ENCODE results near the gene THEMIS.

The THEMIS gene

GRCh38 chr6:127857051-127857637 is 43.7 kb downstream of the THEMIS start:
- DNase-seq = no peak

DNA sequence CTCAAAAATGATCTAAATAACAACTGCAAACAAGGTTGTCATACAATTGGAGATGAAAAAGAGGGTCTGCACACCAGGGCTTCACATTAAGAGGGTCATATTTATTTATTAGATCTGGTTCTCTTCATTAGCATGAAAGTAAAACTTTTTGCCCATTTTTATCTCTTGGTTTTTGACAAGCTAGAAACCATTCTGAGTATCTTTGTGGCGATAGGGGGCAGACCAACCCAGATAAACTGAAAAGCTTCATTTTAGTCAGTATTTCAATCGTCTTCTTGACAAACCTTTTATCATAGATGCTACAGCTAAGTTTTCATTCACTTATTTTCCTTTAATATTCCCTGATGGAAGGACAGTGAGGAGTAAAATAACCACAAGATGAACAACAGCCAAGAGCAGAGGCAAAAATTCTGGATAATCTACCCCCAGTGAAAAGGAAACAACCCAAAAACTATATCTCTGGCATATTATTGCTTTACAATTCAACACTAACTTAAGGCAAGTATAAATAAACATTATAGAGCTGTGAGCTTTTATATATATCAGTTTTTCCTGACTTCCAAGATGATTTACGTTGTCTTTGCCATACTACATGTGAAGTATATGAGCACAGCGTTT is 45.2 kb downstream of the THEMIS start:
- no peak for DNase-seq

- DNase-seq = no peak
Measured at GRCh38 chr6:127854009-127854408, 46.8 kb downstream of the THEMIS start.

- no peak for DNase-seq
Measured at GRCh38 chr6:127851197-127851596, 49.7 kb downstream of the THEMIS start.

DNA sequence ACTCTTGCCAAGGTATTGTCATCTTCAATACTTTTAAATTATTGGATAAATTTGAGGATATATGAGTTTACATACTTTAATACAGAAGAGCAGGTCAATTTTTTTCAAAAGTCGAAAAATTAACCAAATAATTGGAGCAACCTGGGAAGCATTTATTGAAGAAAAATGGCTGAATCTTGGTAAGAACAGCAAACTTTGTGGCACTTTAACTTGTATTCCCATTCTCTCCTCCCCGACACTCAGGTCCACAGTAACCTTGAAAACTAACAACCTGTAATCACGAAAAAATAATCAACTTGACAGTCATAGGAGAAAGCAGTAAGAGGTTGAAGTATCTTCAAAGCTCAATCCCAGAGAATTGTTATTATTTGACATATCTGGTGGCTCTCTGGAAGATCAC is 55.6 kb downstream of the THEMIS start:
- DNase-seq = no peak

- no peak for DNase-seq
Measured at GRCh38 chr6:127844529-127844928, 56.3 kb downstream of the THEMIS start.

DNA sequence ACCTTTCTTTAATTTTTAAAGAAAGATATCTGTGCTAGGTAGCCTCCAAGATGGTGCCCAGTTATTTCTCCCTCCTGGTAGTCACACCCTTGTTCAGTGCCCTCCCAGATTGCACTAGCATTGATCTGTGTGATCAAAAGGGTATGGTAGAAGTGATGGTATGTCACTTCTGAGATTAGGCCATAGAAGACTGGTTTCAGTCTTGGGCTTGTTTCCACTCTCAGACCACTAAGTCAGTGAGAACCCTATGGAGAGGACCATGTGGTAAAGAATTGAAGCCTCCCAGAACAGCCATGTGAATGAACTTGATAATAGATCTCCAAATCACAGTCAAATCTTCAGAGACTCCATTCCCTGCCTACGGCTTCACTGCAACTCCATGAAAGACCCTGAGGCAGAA is 57.3 kb downstream of the THEMIS start:
- DNase-seq = no peak

DNA sequence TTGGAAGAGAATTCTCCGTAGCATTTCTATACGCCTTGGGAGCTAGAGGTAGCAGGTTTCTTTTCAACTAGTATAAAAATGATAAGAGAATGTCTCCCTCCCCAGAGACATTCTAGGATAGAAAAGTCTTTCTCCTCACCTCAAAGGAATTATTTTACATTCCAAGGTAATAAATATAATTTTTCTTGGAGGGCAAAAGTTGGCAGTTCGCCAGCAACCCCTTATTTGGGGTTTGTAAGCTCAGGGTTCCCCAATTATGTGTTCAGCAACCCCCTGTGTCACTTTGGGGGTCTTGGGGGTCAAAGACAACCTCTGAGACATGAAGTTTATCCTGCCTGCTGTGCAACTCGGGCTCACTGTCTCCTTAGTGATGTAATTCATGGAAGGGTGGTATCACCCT is 58.3 kb downstream of the THEMIS start:
- DNase-seq = no peak

DNA sequence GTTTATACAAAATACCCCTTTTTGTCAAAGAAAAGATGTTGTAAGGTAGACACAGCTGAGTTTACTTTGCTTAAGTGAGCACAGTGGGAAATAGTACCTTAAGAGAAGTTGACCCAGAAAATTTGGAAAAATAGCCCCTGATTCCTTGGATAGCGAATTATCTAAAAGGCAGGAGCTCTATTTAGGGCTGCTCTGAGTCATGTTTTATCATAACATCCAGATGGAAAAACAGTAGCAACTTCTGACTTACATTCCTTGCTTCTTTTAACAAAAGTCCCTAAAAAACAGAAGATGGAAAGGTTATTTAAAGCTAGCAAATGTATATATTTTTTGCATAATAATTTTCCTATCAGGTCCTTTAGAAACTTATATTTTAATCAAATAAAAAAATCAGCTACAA is 59.0 kb downstream of the THEMIS start:
- DNase-seq = no peak

- DNase-seq = no peak
Measured at GRCh38 chr6:127834136-127834535, 66.7 kb downstream of the THEMIS start.

- DNase-seq = no peak
Measured at GRCh38 chr6:127833336-127833735, 67.5 kb downstream of the THEMIS start.

GRCh38 chr6:127832381-127832780 is 68.5 kb downstream of the THEMIS start:
- no peak for DNase-seq

- no peak for DNase-seq
Measured at GRCh38 chr6:127824061-127824460, 76.8 kb downstream of the THEMIS start.

DNA sequence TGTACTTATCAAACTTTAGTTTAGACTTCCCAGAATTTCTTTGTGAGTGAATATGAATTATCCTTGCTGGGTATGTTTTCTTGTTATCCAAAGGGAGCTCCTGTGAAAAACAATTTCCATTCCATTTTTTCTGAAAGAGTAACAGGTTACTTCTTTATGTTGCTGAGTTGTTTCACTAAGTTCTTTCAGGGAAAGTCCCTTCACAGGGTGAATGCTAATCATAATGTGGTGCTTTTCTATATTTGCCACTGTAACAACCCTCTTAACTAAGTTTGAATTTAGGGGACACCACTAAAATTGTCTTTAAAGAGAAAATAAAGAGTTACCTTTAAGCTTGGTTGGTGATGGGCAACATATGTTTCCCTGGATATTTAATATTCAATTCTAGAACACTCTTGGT is 79.4 kb downstream of the THEMIS start:
- no peak for DNase-seq

GRCh38 chr6:127818149-127818548 is 82.7 kb downstream of the THEMIS start:
- DNase-seq = no peak

- DNase-seq = no peak
Measured at GRCh38 chr6:127816643-127817042, 84.2 kb downstream of the THEMIS start.

- DNase-seq = no peak
Measured at GRCh38 chr6:127813699-127814027, 87.2 kb downstream of the THEMIS start.

DNA sequence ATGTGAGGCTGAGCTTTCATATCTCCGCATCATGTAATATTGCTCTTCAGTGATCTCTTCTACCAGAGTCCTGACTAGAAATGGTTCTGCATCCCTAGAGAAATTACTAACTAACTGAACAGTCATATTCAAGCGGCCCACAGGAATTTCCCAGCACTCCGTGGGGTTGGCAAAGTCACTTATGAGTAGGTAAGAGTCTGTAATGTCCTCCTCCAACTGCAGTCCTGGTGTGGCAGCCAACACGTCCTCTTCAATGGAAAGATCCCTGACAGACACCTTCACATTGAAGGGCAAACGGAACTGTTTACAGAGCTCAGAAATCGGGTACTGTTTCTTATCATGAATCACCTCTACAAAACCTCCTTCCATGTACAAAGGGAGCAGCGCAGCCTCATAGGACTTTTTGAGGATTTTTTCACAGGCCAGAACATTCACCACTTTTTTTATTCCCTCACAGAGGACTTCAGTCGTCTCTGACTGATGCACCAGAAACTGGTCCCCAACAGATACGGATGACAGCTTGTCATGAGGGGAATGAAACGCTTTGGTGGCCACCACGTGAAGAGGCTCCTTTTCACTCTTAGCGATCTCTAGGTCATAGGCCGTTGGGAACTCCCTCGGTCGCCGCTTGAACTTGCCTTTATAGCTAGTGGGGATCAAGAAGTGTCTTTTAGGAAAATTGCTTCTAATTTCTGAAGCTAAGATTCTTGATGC is 87.7 kb downstream of the THEMIS start:
- no peak for DNase-seq

DNA sequence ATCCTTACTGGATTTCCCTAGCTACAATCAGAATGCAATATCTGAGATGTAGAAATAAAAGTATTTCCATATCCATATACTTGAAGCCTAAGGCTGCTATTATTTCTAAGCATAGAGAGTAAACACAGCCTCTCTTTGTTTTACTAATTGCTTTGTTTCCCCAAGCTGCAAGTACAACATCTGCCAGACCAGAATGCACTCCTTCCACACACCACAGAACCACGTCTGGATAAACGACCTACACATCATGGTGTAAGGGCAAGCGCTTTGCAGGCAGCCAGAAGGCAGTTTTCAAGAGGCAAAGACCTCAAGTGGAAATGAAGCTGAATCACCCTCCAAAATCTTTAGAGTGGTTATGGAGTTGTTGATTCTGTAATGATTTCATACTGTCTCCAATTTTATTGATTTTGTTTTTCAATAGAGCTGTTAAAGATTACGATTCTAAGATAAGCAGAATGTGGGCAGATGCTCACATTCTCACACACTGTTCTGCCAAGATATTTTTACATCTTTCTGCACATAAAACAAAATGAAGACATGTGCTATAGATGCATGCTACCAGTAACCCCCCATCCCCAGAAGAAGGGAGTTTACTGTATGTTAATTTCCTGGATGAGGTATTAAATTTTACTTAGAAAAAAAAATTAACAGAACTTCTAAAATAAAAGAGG is 88.8 kb downstream of the THEMIS start:
- DNase-seq = no peak

- DNase-seq = no peak
Measured at GRCh38 chr6:127807806-127808517, 92.9 kb downstream of the THEMIS start.

DNA sequence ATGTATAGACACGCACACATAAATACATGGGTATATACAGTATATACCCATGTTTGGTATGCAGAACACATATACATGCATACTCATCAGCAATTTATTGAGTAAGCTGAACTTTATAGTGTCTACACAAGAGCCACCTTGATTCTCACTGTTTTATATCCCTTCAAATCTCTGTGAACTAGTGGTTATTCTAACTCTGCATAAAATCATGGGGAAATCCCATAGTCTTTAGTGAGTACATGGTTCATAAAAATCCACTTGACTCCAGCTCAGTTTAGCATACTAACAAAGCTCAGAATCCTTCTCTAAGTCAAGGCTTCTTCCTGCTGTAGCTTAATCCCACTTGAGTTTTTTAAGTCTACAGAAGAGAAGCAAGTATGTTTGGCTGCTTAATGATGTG is 104.1 kb downstream of the THEMIS start:
- no peak for DNase-seq

DNA sequence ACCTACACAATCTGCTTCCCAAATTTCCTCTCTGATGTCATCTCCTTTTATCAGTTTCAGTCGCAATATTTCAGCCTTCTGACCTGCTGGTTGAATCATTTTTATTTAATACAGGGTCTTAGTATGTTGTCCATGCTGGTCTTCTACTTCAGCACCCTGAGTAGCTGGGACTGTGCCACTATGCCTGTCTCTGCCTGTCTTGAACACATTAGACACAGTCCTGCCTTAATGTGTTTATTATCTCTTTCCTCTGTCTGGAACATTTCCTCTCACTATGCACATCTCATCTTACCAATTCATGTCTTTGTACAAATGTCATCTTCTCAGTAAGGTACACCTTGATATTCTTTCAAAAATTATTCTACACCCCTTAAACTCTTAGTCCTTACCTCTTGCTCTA is 106.5 kb downstream of the THEMIS start:
- no peak for DNase-seq

GRCh38 chr6:127793396-127793795 is 107.5 kb downstream of the THEMIS start:
- DNase-seq = no peak

- no peak for DNase-seq
Measured at GRCh38 chr6:127792616-127793015, 108.2 kb downstream of the THEMIS start.
